ENCODE measurements around the gene ACOXL. TPM values are rescaled to one million over a fixed set of nuclear protein-coding genes. Genes with fewer than 3 reads are reported as not detected.

ACOXL gene
- total RNA-seq, 1 donor from 2014 or later = 0.23 TPM

GRCh38 chr2:110836671-110837070 lies 104.3 kb downstream of the ACOXL start:
- H3K9ac ChIP-seq (ENCODE audit: low read length) = no peak overlapping the region
- no peak overlapping the region for H3K27ac Mint-ChIP-seq (ENCODE audit: unreplicated experiment)
- DNase-seq (ENCODE audit: low read depth) = no peak
- H3K27me3 Mint-ChIP-seq (ENCODE audit: low read depth, unreplicated experiment) = peaks cover 45% of the 10 kb centered on the region
- H3K4me3 ChIP-seq (ENCODE audit: insufficient read depth, low read depth, low read length) = no peak overlapping the region
- H3K27me3 ChIP-seq (ENCODE audit: insufficient read depth, low read length) = peaks cover 24% of the 10 kb centered on the region
- no peak overlapping the region for H3K27ac ChIP-seq (ENCODE audit: low read depth, low read length)
- no peak overlapping the region for H3K4me3 Mint-ChIP-seq (ENCODE audit: unreplicated experiment)
- H3K36me3 Mint-ChIP-seq (ENCODE audit: low read depth, unreplicated experiment) = no peaks in the 10 kb centered on the region
- FAIRE-seq = no peak
- no peaks in the 10 kb centered on the region for H3K36me3 ChIP-seq (ENCODE audit: insufficient read depth, low read length)
- no peaks in the 10 kb centered on the region for H3K9me3 Mint-ChIP-seq (ENCODE audit: unreplicated experiment)
- H4K20me1 ChIP-seq (ENCODE audit: insufficient read depth, low read length) = no peaks in the 10 kb centered on the region
- H3K9me3 ChIP-seq (ENCODE audit: insufficient read depth, low read depth, low read length) = no peaks in the 10 kb centered on the region
- H3K79me2 ChIP-seq (ENCODE audit: insufficient read depth, low read length) = no peaks in the 10 kb centered on the region
- H2AFZ ChIP-seq (ENCODE audit: low read depth, low read length) = no peak overlapping the region
- no peak overlapping the region for H3K4me2 ChIP-seq (ENCODE audit: low read length)
- no peak for TF ChIP-seq EZH2 (IDR thresholded peaks at IDR 0.05; ENCODE audit: insufficient read depth, low read length)
- TF ChIP-seq CTCF (IDR thresholded peaks at IDR 0.05; ENCODE audit: insufficient read depth, low read depth, low read length) = no peak
- no peaks in the 10 kb centered on the region for H3K4me1 ChIP-seq (ENCODE audit: insufficient read depth, low read length)
- peaks cover 4% of the 10 kb centered on the region for H3K4me1 Mint-ChIP-seq (ENCODE audit: low read depth, unreplicated experiment)

GRCh38 chr2:110837446-110838409 lies 105.4 kb downstream of the ACOXL start:
- Histone ChIP-seq H3K9me3 (ENCODE audit: insufficient read depth, low read depth, low read length) (no peaks in the 10 kb centered on the region), H3K79me2 (ENCODE audit: insufficient read depth, low read length) (no peaks in the 10 kb centered on the region), H2AFZ (ENCODE audit: low read depth, low read length) (no peak overlapping the region), H3K9ac (ENCODE audit: low read length) (no peak overlapping the region), H3K4me3 (ENCODE audit: insufficient read depth, low read depth, low read length) (no peak overlapping the region), H3K27ac (ENCODE audit: low read depth, low read length) (no peak overlapping the region), H4K20me1 (ENCODE audit: insufficient read depth, low read length) (no peaks in the 10 kb centered on the region), H3K36me3 (ENCODE audit: insufficient read depth, low read length) (no peaks in the 10 kb centered on the region), H3K4me2 (ENCODE audit: low read length) (no peak overlapping the region), H3K27me3 (ENCODE audit: insufficient read depth, low read length) (peaks cover 31% of the 10 kb centered on the region), H3K4me1 (ENCODE audit: insufficient read depth, low read length) (no peaks in the 10 kb centered on the region)
- Mint-ChIP-seq H3K9me3 (ENCODE audit: unreplicated experiment) (no peaks in the 10 kb centered on the region), H3K27ac (ENCODE audit: unreplicated experiment) (no peak overlapping the region), H3K36me3 (ENCODE audit: low read depth, unreplicated experiment) (no peaks in the 10 kb centered on the region), H3K27me3 (ENCODE audit: low read depth, unreplicated experiment) (peaks cover 53% of the 10 kb centered on the region), H3K4me1 (ENCODE audit: low read depth, unreplicated experiment) (peaks cover 4% of the 10 kb centered on the region), H3K4me3 (ENCODE audit: unreplicated experiment) (no peak overlapping the region)
- TF ChIP-seq EZH2 (IDR thresholded peaks at IDR 0.05; ENCODE audit: insufficient read depth, low read length) (no peak), CTCF (IDR thresholded peaks at IDR 0.05; ENCODE audit: insufficient read depth, low read depth, low read length) (no peak)
- DNase-seq (ENCODE audit: low read depth) (no peak), FAIRE-seq (no peak)

Data from astrocyte (in vitro differentiated cells and primary cell).